PC-9 (cell line): Measurements from ENCODE around the gene ISG15. TPM values are rescaled to one million over a fixed set of nuclear protein-coding genes. Genes with fewer than 3 reads are reported as not detected.
"Not testable (repeated sequence)": the region's sequence is repeated elsewhere in the genome, so short reads cannot be mapped to it uniquely, and the experiment has no call there.

ENCODE experiments used
- BruUV-seq: library from RNA; stranded (reverse); fragments of 400-500 nt; replicated peaks from 2 replicates; lab custom pipeline; 2021; lab: Mats Ljungman, UMichigan
- CTCF ChIA-PET: fragments of 300-600 bp; sonication (Branson Sonifier 250); formaldehyde crosslinking; loops from one replicate; lab custom pipeline; 2022; ENCODE audit warnings: antibody characterized with exemption; lab: Charles Lee
- POLR2A ChIA-PET: fragments of 300-600 bp; sonication (Branson Sonifier 250); formaldehyde crosslinking; loops from one replicate; lab custom pipeline; 2022; ENCODE audit warnings: antibody characterized with exemption; ENCODE audit not compliant: unreplicated experiment; lab: Charles Lee
- DNase-seq, 2 experiments: peaks; one replicate each; pipeline versions ENCODE4 v3.0.0 to v3.0.0-alpha.2; 2015 to 2022; ENCODE audit warnings: mixed read lengths in 1 of 2
- H2AFZ ChIP-seq: fragments of 200-600 bp; sonication (generic); 2 replicates; pipeline ENCODE4 v1.8.1; 2017; ENCODE audit warnings: antibody characterized with exemption
- H3F3A ChIP-seq: fragments of 200-600 bp; sonication (generic); 2 replicates; pipeline ENCODE4 v1.8.1; 2017; ENCODE audit warnings: antibody characterized with exemption, mild to moderate bottlenecking, low read depth; ENCODE audit not compliant: insufficient read depth
- H3K27ac ChIP-seq: fragments of 200-600 bp; sonication (generic); 2 replicates; pipeline ENCODE4 v1.6.1; 2016; ENCODE audit warnings: mixed run types
- H3K27me3 ChIP-seq: fragments of 200-600 bp; sonication (generic); 2 replicates; pipeline ENCODE4 v1.6.1; 2016; ENCODE audit warnings: low read depth, mixed run types; ENCODE audit not compliant: insufficient read depth
- H3K36me3 ChIP-seq: fragments of 200-600 bp; sonication (generic); 2 replicates; pipeline ENCODE4 v1.6.1; 2016; ENCODE audit warnings: low read depth, mixed run types
- H3K4me1 ChIP-seq: fragments of 200-600 bp; sonication (generic); replicated peaks from 2 replicates; pipeline ENCODE4 v1.6.1; 2016; ENCODE audit warnings: mixed run types; ENCODE audit not compliant: insufficient read depth
- H3K4me2 ChIP-seq: fragments of 200-600 bp; sonication (generic); 2 replicates; pipeline ENCODE4 v1.6.1; 2017; ENCODE audit warnings: mixed run types
- H3K4me3 ChIP-seq: fragments of 200-600 bp; sonication (generic); 2 replicates; pipeline ENCODE4 v1.6.1; 2016; ENCODE audit warnings: mixed run types
- H3K79me2 ChIP-seq: fragments of 200-600 bp; sonication (generic); 2 replicates; pipeline ENCODE4 v1.6.1; 2017; ENCODE audit warnings: low read depth, mixed run types
- H3K9me2 ChIP-seq: fragments of 200-600 bp; sonication (generic); 2 replicates; pipeline ENCODE4 v1.8.1; 2017; ENCODE audit warnings: mild to moderate bottlenecking; ENCODE audit not compliant: insufficient read depth
- H3K9me3 ChIP-seq: fragments of 200-600 bp; sonication (generic); 2 replicates; pipeline ENCODE4 v1.8.1; 2016; ENCODE audit warnings: low read depth; ENCODE audit not compliant: insufficient read depth
- H4K20me1 ChIP-seq: fragments of 200-600 bp; sonication (generic); 2 replicates; pipeline ENCODE4 v1.8.1; 2017; ENCODE audit not compliant: insufficient read depth
- CTCF ChIP-seq: fragments of 200-600 bp; sonication (generic); conservative IDR thresholded peaks from 2 replicates; pipeline ENCODE4 v1.6.1; 2017; ENCODE audit warnings: mixed run types, antibody characterized with exemption, mild to moderate bottlenecking, moderate library complexity
- EZH2 ChIP-seq: fragments of 200-600 bp; sonication (generic); IDR thresholded peaks from 2 replicates; pipeline ENCODE4 v1.8.0; 2017; ENCODE audit warnings: antibody characterized with exemption, low read depth
- intact Hi-C: fragments of 100-400 bp; cut with micrococcal nuclease; formaldehyde crosslinking; loops from one replicate; pipeline ENCODE4 v1.10.0; 2022; ENCODE audit not compliant: unreplicated experiment
- total RNA-seq: library from RNA; stranded (reverse); gene quantifications from 2 replicates; pipeline ENCODE4 v1.2.3, GENCODE V29; 2021

ISG15 gene
- total RNA-seq, 1 experiment from 2014 or later = 20.9 TPM

GRCh38 chr1:1055841-1056736, 42.8 kb downstream of the ISG15 start:
- Histone ChIP-seq H3K79me2 (no peaks in the 10 kb centered on the region), H3K4me3 (no peak overlapping the region), H3K27ac (no peak overlapping the region), H3F3A (peaks cover 26% of the 10 kb centered on the region; the same call in 1 of the 2 replicates), H3K9me3 (no peaks in the 10 kb centered on the region), H3K36me3 (no peaks in the 10 kb centered on the region), H4K20me1 (no peaks in the 10 kb centered on the region; the same call in 1 of the 2 replicates), H3K4me2 (no peak overlapping the region), H3K27me3 (no peaks in the 10 kb centered on the region), H3K4me1 (peaks cover 18% of the 10 kb centered on the region), H2AFZ (no peak overlapping the region), H3K9me2 (no peaks in the 10 kb centered on the region)
- BruUV-seq = no TSS peak
- ChIA-PET POLR2A (interaction anchor here (0.5 kb wide), 1 partner anchor 181 kb away, joined by 6 read pairs; no protein-coding TSS in a partner anchor), CTCF (no interaction called here)
- intact Hi-C loops = no loop called here
- TF ChIP-seq CTCF = no peak
- no peak for DNase-seq

- H3K79me2 ChIP-seq, intact Hi-C loops, H3K36me3 ChIP-seq, POLR2A ChIA-PET, CTCF ChIA-PET, H3K9me3 ChIP-seq, BruUV-seq, H3K27me3 ChIP-seq, H3K27ac ChIP-seq, H3K9me2 ChIP-seq, H4K20me1 ChIP-seq, H2AFZ ChIP-seq, H3K4me3 ChIP-seq, DNase-seq, H3K4me2 ChIP-seq: not testable (repeated sequence)
- Histone ChIP-seq H3F3A (peaks cover 21% of the 10 kb centered on the region; the same call in 1 of the 2 replicates), H3K4me1 (peaks cover 20% of the 10 kb centered on the region)
These were observed 44.4 kb downstream of the ISG15 start for GRCh38 chr1:1057769-1058087.

GRCh38 chr1:1058088-1058905, 45.0 kb downstream of the ISG15 start:
- POLR2A ChIA-PET = no interaction called here
- Histone ChIP-seq H3K9me3 (no peaks in the 10 kb centered on the region), H3K27ac (no peak overlapping the region), H2AFZ (no peak overlapping the region; the same call in 1 of the 2 replicates), H3K9me2 (no peaks in the 10 kb centered on the region), H3F3A (peaks cover 25% of the 10 kb centered on the region; the same call in 1 of the 2 replicates), H3K79me2 (no peaks in the 10 kb centered on the region), H3K4me2 (peak overlapping the region; percentile 96), H4K20me1 (no peaks in the 10 kb centered on the region; the same call in 1 of the 2 replicates), H3K27me3 (no peaks in the 10 kb centered on the region), H3K4me3 (peak overlapping the region; percentile 79), H3K4me1 (peaks cover 25% of the 10 kb centered on the region), H3K36me3 (no peaks in the 10 kb centered on the region)
- CTCF ChIA-PET = interaction anchor here (0.6 to 0.7 kb wide), 2 partner anchors 21 to 44 kb away, joined by 3 to 4 read pairs; no protein-coding TSS in a partner anchor
- no TSS peak for BruUV-seq
- peak in 1 of 2 experiments; percentile 53 for DNase-seq
- TF ChIP-seq EZH2 (no peak), CTCF (no peak)
- intact Hi-C loops = no loop called here
